Hepatocyte (in vitro differentiated cells): Measurements from ENCODE around the gene EPHB1.

Experiments used
- EZH2 ChIP-seq: fragments of 200-600 bp; sonication (generic); IDR thresholded peaks from 2 replicates; pipeline ENCODE4 v1.6.1; 2016; ENCODE audit warnings: antibody characterized with exemption, mild to moderate bottlenecking, borderline replicate concordance
- EZH2phosphoT487 ChIP-seq: fragments of 200-600 bp; sonication (generic); IDR thresholded peaks from one replicate; pipeline ENCODE4 v1.6.1; 2018; ENCODE audit warnings: antibody characterized with exemption, mild to moderate bottlenecking, low read depth, moderate library complexity; ENCODE audit not compliant: unreplicated experiment, severe bottlenecking
- TF ChIP-seq, protein P1 (sequence below): fragments of 200-600 bp; sonication (generic); IDR thresholded peaks from 2 replicates; pipeline ENCODE4 v1.5.1; 2016; ENCODE audit warnings: antibody characterized with exemption, mild to moderate bottlenecking; ENCODE audit not compliant: poor library complexity

DNA sequence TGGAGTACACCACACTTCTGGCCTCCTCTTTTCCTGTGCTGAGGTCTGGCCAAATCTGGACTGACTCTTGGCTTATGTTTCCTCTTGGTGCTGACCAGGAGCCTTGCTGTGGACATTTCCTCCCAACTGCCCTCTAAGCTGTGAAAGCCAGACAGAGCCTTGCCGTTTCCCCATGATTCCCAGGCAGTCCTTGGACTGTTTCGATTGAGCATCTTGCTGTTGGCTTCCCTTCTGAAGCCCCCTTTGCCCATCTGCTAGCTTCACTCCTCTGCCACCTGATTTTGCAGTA is 110.5 kb downstream of the EPHB1 start:
- TF ChIP-seq, protein P1, sequence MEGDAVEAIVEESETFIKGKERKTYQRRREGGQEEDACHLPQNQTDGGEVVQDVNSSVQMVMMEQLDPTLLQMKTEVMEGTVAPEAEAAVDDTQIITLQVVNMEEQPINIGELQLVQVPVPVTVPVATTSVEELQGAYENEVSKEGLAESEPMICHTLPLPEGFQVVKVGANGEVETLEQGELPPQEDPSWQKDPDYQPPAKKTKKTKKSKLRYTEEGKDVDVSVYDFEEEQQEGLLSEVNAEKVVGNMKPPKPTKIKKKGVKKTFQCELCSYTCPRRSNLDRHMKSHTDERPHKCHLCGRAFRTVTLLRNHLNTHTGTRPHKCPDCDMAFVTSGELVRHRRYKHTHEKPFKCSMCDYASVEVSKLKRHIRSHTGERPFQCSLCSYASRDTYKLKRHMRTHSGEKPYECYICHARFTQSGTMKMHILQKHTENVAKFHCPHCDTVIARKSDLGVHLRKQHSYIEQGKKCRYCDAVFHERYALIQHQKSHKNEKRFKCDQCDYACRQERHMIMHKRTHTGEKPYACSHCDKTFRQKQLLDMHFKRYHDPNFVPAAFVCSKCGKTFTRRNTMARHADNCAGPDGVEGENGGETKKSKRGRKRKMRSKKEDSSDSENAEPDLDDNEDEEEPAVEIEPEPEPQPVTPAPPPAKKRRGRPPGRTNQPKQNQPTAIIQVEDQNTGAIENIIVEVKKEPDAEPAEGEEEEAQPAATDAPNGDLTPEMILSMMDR, result no peak
- TF ChIP-seq EZH2 (no peak), EZH2phosphoT487 (no peak)
